AG10803 (cell line): ENCODE measurements around the gene WDR1.

Experiments
- DNase-seq: peaks from one replicate; pipeline ENCODE4 v3.0.0; 2010; ENCODE audit warnings: low read depth
- H3K4me3 ChIP-seq: 2 replicates; pipeline ENCODE4 v1.5.1; 2011; ENCODE audit warnings: mild to moderate bottlenecking, low read length, control low read depth
- CTCF ChIP-seq: conservative IDR thresholded peaks from 2 replicates; pipeline ENCODE4 v1.5.1; 2011; ENCODE audit warnings: mild to moderate bottlenecking, low read length, control low read depth, inconsistent platforms

The WDR1 gene

GRCh38 chr4:10078481-10079233, 37.9 kb downstream of the WDR1 start:
- no peak for TF ChIP-seq CTCF
- no peak overlapping the region for H3K4me3 ChIP-seq
- no peak for DNase-seq

GRCh38 chr4:10077483-10078335, 38.9 kb downstream of the WDR1 start:
- no peak overlapping the region for H3K4me3 ChIP-seq
- DNase-seq = no peak
- no peak for TF ChIP-seq CTCF

GRCh38 chr4:10077076-10077475, 39.5 kb downstream of the WDR1 start:
- no peak overlapping the region for H3K4me3 ChIP-seq
- DNase-seq = no peak
- TF ChIP-seq CTCF = no peak

GRCh38 chr4:10075953-10076391, 40.6 kb downstream of the WDR1 start:
- TF ChIP-seq CTCF = no peak
- no peak for DNase-seq
- no peak overlapping the region for H3K4me3 ChIP-seq

GRCh38 chr4:10075158-10075863, 41.3 kb downstream of the WDR1 start:
- no peak for TF ChIP-seq CTCF
- no peak overlapping the region for H3K4me3 ChIP-seq
- DNase-seq = no peak

- peak; percentile 66 for TF ChIP-seq CTCF
- H3K4me3 ChIP-seq = no peak overlapping the region
- DNase-seq = peak; percentile 61
Measured at GRCh38 chr4:10074767-10075105, 41.9 kb downstream of the WDR1 start.
